B cell (primary cell): ENCODE measurements around the gene ZBTB46. TPM values are rescaled to one million over a fixed set of nuclear protein-coding genes. Genes with fewer than 3 reads are reported as not detected.

Experiments used
- ATAC-seq: fragments of 200-7000 bp; cut with Tn5 transposase; one replicate; pipeline ENCODE4 v1.10.0; 2021; ENCODE audit warnings: low read depth, mild to moderate bottlenecking, moderate number of reproducible peaks, moderate library complexity
- CTCF ChIA-PET: fragments of 350-600 bp; sonication (Branson Sonifier 250); formaldehyde crosslinking; loops from one replicate; lab custom pipeline; 2021; ENCODE audit warnings: antibody characterized with exemption, inconsistent platforms; lab: Charles Lee
- POLR2A ChIA-PET: fragments of 350-600 bp; sonication (Branson Sonifier 250); formaldehyde crosslinking; loops from one replicate; lab custom pipeline; 2021; ENCODE audit warnings: antibody characterized with exemption; lab: Charles Lee
- DNase-seq: peaks from one replicate; pipeline ENCODE4 v3.0.0; 2013
- H2AFZ ChIP-seq: 2 replicates; pipeline ENCODE4 v1.6.1; 2012; ENCODE audit warnings: mild to moderate bottlenecking, low read depth, low read length; ENCODE audit not compliant: insufficient read depth, poor library complexity, severe bottlenecking
- H3K27ac ChIP-seq, 2 donors: 1 replicate in 1 of 2; 2 replicates in 1 of 2; pipeline ENCODE4 v1.5.1; 2012 to 2013; ENCODE audit warnings: low read length in 2 of 2, mild to moderate bottlenecking in 2 of 2, moderate library complexity in 1 of 2
- H3K27me3 ChIP-seq, 4 experiments: fragments of 200-600 bp in 1 of 4; sonication (generic) in 1 of 4; replicated peaks in 1 of 4; 1 replicate in 2 of 4; 2 replicates in 2 of 4; pipeline versions ENCODE4 v1.6.1 to v1.7.0; 2013 to 2016; ENCODE audit warnings: low read length in 3 of 4, mild to moderate bottlenecking in 2 of 4, mixed read lengths in 1 of 4, moderate library complexity in 1 of 4; ENCODE audit not compliant: insufficient read depth in 4 of 4, control insufficient read depth in 3 of 4; ENCODE audit errors: control extremely low read depth in 1 of 4
- H3K36me3 ChIP-seq, 2 experiments: replicated peaks in 1 of 2; 1 replicate in 1 of 2; 2 replicates in 1 of 2; pipeline versions ENCODE4 v1.6.1 to v1.7.1; 2013; ENCODE audit warnings: low read length in 1 of 2; ENCODE audit not compliant: insufficient read depth in 2 of 2, control insufficient read depth in 1 of 2; ENCODE audit errors: control extremely low read depth in 1 of 2, extremely low read depth in 1 of 2
- H3K4me1 ChIP-seq, 2 donors: fragments of 200-600 bp in 1 of 2; sonication (generic) in 1 of 2; 1 replicate in 1 of 2; 2 replicates in 1 of 2; pipeline versions ENCODE4 v1.5.1 to v1.6.1; 2013 to 2017; ENCODE audit warnings: low read length in 2 of 2; ENCODE audit not compliant: control insufficient read depth in 2 of 2, insufficient read depth in 2 of 2
- H3K4me2 ChIP-seq: replicated peaks from 2 replicates; pipeline ENCODE3; 2012; ENCODE audit warnings: mild to moderate bottlenecking, low read depth, low read length; ENCODE audit not compliant: poor library complexity, severe bottlenecking
- H3K4me3 ChIP-seq, 5 experiments: fragments of 200-600 bp in 1 of 5; sonication (generic) in 1 of 5; 1 replicate in 3 of 5; 2 replicates in 2 of 5; pipeline versions ENCODE4 v1.5.1 to v1.7.0; 2011 to 2016; ENCODE audit warnings: low read length in 4 of 5, mild to moderate bottlenecking in 4 of 5, low read depth in 2 of 5, control low read depth in 1 of 5, moderate library complexity in 1 of 5; ENCODE audit not compliant: insufficient read depth in 1 of 5; ENCODE audit errors: control extremely low read depth in 1 of 5, extremely low read depth in 1 of 5
- H3K79me2 ChIP-seq: fragments of 200-600 bp; sonication (generic); one replicate; pipeline ENCODE4 v1.6.0; 2016; ENCODE audit warnings: low read length; ENCODE audit not compliant: control insufficient read depth, insufficient read depth
- H3K9ac ChIP-seq: fragments of 200-600 bp; sonication (generic); 2 replicates; pipeline ENCODE4 v1.6.1; 2017; ENCODE audit warnings: mild to moderate bottlenecking, low read length, moderate library complexity
- H3K9me3 ChIP-seq, 3 donors: one replicate each; pipeline versions ENCODE4 v1.6.1 to v1.7.1; 2013; ENCODE audit warnings: low read length in 2 of 3; ENCODE audit not compliant: control insufficient read depth in 2 of 3, insufficient read depth in 1 of 3; ENCODE audit errors: control extremely low read depth in 1 of 3
- H4K20me1 ChIP-seq: 2 replicates; pipeline ENCODE4 v1.6.0; 2012; ENCODE audit warnings: mild to moderate bottlenecking, low read length; ENCODE audit not compliant: insufficient read depth, control insufficient read depth, poor library complexity, severe bottlenecking
- H3K27ac Mint-ChIP-seq: one replicate; pipeline ENCODE4 v1.8.0; 2021; ENCODE audit warnings: mixed read lengths
- H3K27me3 Mint-ChIP-seq: one replicate; pipeline ENCODE4 v1.8.0; 2021; ENCODE audit warnings: mixed read lengths
- H3K4me1 Mint-ChIP-seq: one replicate; pipeline ENCODE4 v1.8.0; 2021; ENCODE audit warnings: mixed read lengths
- H3K4me3 Mint-ChIP-seq: one replicate; pipeline ENCODE4 v1.8.0; 2021; ENCODE audit warnings: mixed read lengths
- H3K9me3 Mint-ChIP-seq: one replicate; pipeline ENCODE4 v1.8.0; 2022; ENCODE audit warnings: mixed read lengths; ENCODE audit not compliant: insufficient read depth
- CTCF ChIP-seq: fragments of 200-600 bp; IDR thresholded peaks from one replicate; pipeline ENCODE4 v1.8.0; 2022; ENCODE audit warnings: antibody characterized with exemption, mild to moderate bottlenecking
- EZH2 ChIP-seq: IDR thresholded peaks from 2 replicates; pipeline ENCODE4 v1.6.1; 2012; ENCODE audit warnings: borderline replicate concordance, low read depth, mild to moderate bottlenecking, moderate library complexity, low read length; ENCODE audit not compliant: insufficient read depth, poor library complexity, severe bottlenecking
- WGBS: methylation state at CpG from one replicate; pipeline ENCODE4 v1.1.5; 2013; ENCODE audit warnings: missing lambda C conversion rate; ENCODE audit not compliant: insufficient coverage; 5-methylcytosine and 5-hydroxymethylcytosine counted together
- intact Hi-C: fragments of 100-400 bp; cut with micrococcal nuclease; formaldehyde crosslinking; loops from one replicate; pipeline ENCODE4 v1.10.0; 2022
- polyA plus RNA-seq: library from polyadenylated mRNA; depleted of rRNA; stranded (reverse); fragments of >200 nt; gene quantifications from 2 replicates; pipeline ENCODE4 v1.2.3, GENCODE V29; 2012
- total RNA-seq, 2 donors: library from RNA; stranded (reverse); fragments of 120-200 nt in 1 of 2; gene quantifications; 1 replicate in 1 of 2; 2 replicates in 1 of 2; pipeline versions ENCODE4 v1.2.3 to v1.2.4, GENCODE V29; 2013 to 2022

ZBTB46 gene
- total and polyA plus RNA-seq, 2 donors (not counting 1 experiment from before 2014, with no cell fraction given), result 0.16 to 0.64 TPM

- Histone ChIP-seq H3K79me2 (no peaks in the 10 kb centered on the region), H2AFZ (no peak overlapping the region), H3K4me3 (no peak overlapping the region), H3K27ac (no peak overlapping the region), H3K4me1 (no peaks in the 10 kb centered on the region), H3K27me3 (peaks cover 0 to 9% (median 0%) of the 10 kb centered on the region in 4 experiments), H3K9me3 (peaks cover 0 to 10% (median 0%) of the 10 kb centered on the region in 3 donors), H3K4me2 (no peak overlapping the region), H3K9ac (no peak overlapping the region), H4K20me1 (no peaks in the 10 kb centered on the region), H3K36me3 (no peaks in the 10 kb centered on the region)
- no peak for DNase-seq
- TF ChIP-seq CTCF, result no peak
- TF ChIP-seq EZH2, result no peak
- 95% methylated on average over 37 of the region's 37 CpGs for WGBS
- H3K9me3 Mint-ChIP-seq, result no peaks in the 10 kb centered on the region
- intact Hi-C loops, result no loop called here
- ChIA-PET POLR2A (no interaction called here), CTCF (interaction anchor here (0.8 kb wide), 1 partner anchor 10 kb away, joined by 3 read pairs; no protein-coding TSS in a partner anchor)
- peaks cover 9% of the 10 kb centered on the region for H3K4me1 Mint-ChIP-seq
- H3K27me3 Mint-ChIP-seq, result peaks cover 10% of the 10 kb centered on the region
- H3K27ac Mint-ChIP-seq, result no peak overlapping the region
- ATAC-seq, result no peak
- no peak overlapping the region for H3K4me3 Mint-ChIP-seq
Measured at GRCh38 chr20:63790572-63791168, 40.4 kb downstream of the ZBTB46 start.

- DNase-seq (no peak), ATAC-seq (no peak)
- ChIA-PET POLR2A (no interaction called here), CTCF (interaction anchor here (0.8 kb wide), 1 partner anchor 11 kb away, joined by 3 read pairs; no protein-coding TSS in a partner anchor)
- intact Hi-C loops, result loop anchor here (5.0 kb wide), 1 partner anchor 332 kb away; no protein-coding TSS in a partner anchor
- peaks cover 7% of the 10 kb centered on the region for H3K4me1 Mint-ChIP-seq
- H3K27me3 Mint-ChIP-seq, result peaks cover 8% of the 10 kb centered on the region
- 96% methylated on average over 57 of the region's 57 CpGs for WGBS
- Histone ChIP-seq H3K4me1 (no peaks in the 10 kb centered on the region), H3K9me3 (peaks cover 0 to 5% (median 0%) of the 10 kb centered on the region in 3 donors), H3K4me3 (no peak overlapping the region), H3K79me2 (no peaks in the 10 kb centered on the region), H3K27ac (no peak overlapping the region), H3K9ac (no peak overlapping the region), H3K36me3 (no peaks in the 10 kb centered on the region), H3K4me2 (no peak overlapping the region), H3K27me3 (peaks cover 0 to 5% (median 0%) of the 10 kb centered on the region in 4 experiments), H4K20me1 (no peaks in the 10 kb centered on the region), H2AFZ (no peak overlapping the region)
- TF ChIP-seq EZH2, result no peak
- no peak for TF ChIP-seq CTCF
- H3K4me3 Mint-ChIP-seq, result no peak overlapping the region
- no peaks in the 10 kb centered on the region for H3K9me3 Mint-ChIP-seq
- H3K27ac Mint-ChIP-seq, result no peak overlapping the region
Measured at GRCh38 chr20:63789836-63790571, 41.1 kb downstream of the ZBTB46 start.
